Fibroblast of lung (primary cell): ENCODE results near the gene KIF26B. TPM values are rescaled to one million over a fixed set of nuclear protein-coding genes. Genes with fewer than 3 reads are reported as not detected.

Experiments
- DNase-seq, 2 donors: peaks; one replicate each; pipeline versions ENCODE4 v3.0.0 to v3.0.0-alpha.2; 2010; ENCODE audit warnings: low read depth in 2 of 2
- H2AFZ ChIP-seq: 2 replicates; pipeline ENCODE4 v1.5.1; 2012; ENCODE audit warnings: low read length, control low read depth, inconsistent platforms
- H3K27ac ChIP-seq: 2 replicates; pipeline ENCODE4 v1.5.1; 2011; ENCODE audit warnings: low read length, control low read depth; ENCODE audit not compliant: insufficient read depth
- H3K27me3 ChIP-seq: 2 replicates; pipeline ENCODE4 v1.5.1; 2011; ENCODE audit warnings: mild to moderate bottlenecking, low read length; ENCODE audit not compliant: control insufficient read depth, insufficient read depth
- H3K36me3 ChIP-seq: 2 replicates; pipeline ENCODE4 v1.5.1; 2011; ENCODE audit warnings: low read length; ENCODE audit not compliant: control insufficient read depth, insufficient read depth
- H3K4me1 ChIP-seq: 2 replicates; pipeline ENCODE4 v1.5.1; 2011; ENCODE audit warnings: low read length; ENCODE audit not compliant: control insufficient read depth, insufficient read depth; ENCODE audit errors: extremely low read depth
- H3K4me2 ChIP-seq: 2 replicates; pipeline ENCODE4 v1.5.1; 2011; ENCODE audit warnings: low read length, control low read depth; ENCODE audit not compliant: insufficient read depth; ENCODE audit errors: extremely low read depth
- H3K4me3 ChIP-seq, 4 experiments: fragments of 200-600 bp in 1 of 4; sonication (generic) in 1 of 4; replicated peaks in 1 of 4; 2 replicates each; pipeline ENCODE4 v1.5.1; 2011 to 2016; ENCODE audit warnings: low read length in 4 of 4, low read depth in 3 of 4, mild to moderate bottlenecking in 3 of 4, control low read depth in 2 of 4, inconsistent platforms in 1 of 4, mixed read lengths in 1 of 4; ENCODE audit not compliant: insufficient read depth in 1 of 4; ENCODE audit errors: control extremely low read depth in 1 of 4
- H3K79me2 ChIP-seq: 2 replicates; pipeline ENCODE4 v1.5.1; 2012; ENCODE audit warnings: mild to moderate bottlenecking, low read length, inconsistent platforms; ENCODE audit not compliant: control insufficient read depth, insufficient read depth
- H3K9ac ChIP-seq: 2 replicates; pipeline ENCODE4 v1.5.1; 2011; ENCODE audit warnings: mild to moderate bottlenecking, low read length, control low read depth; ENCODE audit not compliant: insufficient read depth
- H3K9me3 ChIP-seq: 2 replicates; pipeline ENCODE4 v1.5.1; 2012; ENCODE audit warnings: low read depth, low read length; ENCODE audit not compliant: control insufficient read depth, insufficient read depth
- H4K20me1 ChIP-seq: 2 replicates; pipeline ENCODE4 v1.5.1; 2011; ENCODE audit warnings: low read length; ENCODE audit not compliant: control insufficient read depth, insufficient read depth; ENCODE audit errors: extremely low read depth
- CTCF ChIP-seq, 2 donors: IDR thresholded peaks in 1 of 2; conservative IDR thresholded peaks in 1 of 2; 1 replicate in 1 of 2; 2 replicates in 1 of 2; pipeline ENCODE4 v1.5.1; 2011 to 2012; ENCODE audit warnings: low read length in 2 of 2, control low read depth in 1 of 2, inconsistent platforms in 1 of 2, low read depth in 1 of 2, mild to moderate bottlenecking in 1 of 2
- EZH2 ChIP-seq: IDR thresholded peaks from 2 replicates; pipeline ENCODE4 v1.5.1; 2012; ENCODE audit warnings: low read length, control low read depth, mild to moderate bottlenecking; ENCODE audit errors: missing control alignments
- polyA plus RNA-seq, 2 donors: library from polyadenylated mRNA; depleted of rRNA in 1 of 2; stranded (reverse) in 1 of 2; unstranded in 1 of 2; fragments of >200 nt; gene quantifications; 2 replicates each; pipeline ENCODE4 v1.2.1, GENCODE V29; 2011 to 2012; ENCODE audit warnings: missing spikeins in 1 of 2
- total RNA-seq: library from RNA; depleted of rRNA; stranded (reverse); fragments of >200 nt; gene quantifications from 2 replicates; pipeline ENCODE4 v1.2.1, GENCODE V29; 2014

KIF26B gene
- total and polyA plus RNA-seq, 2 donors (not counting 1 experiment from before 2014, with no cell fraction given): 5.3 to 6.1 TPM

- TF ChIP-seq CTCF (conservative IDR thresholded peaks at IDR 0.05 in 1 of 2, IDR thresholded peaks at IDR 0.05 in 1 of 2; ENCODE audit: low read depth in 1 of 2, low read length in 2 of 2) (no peak), EZH2 (no peak)
- Histone ChIP-seq H4K20me1 (no peaks in the 10 kb centered on the region), H3K9ac (no peak overlapping the region), H3K36me3 (no peaks in the 10 kb centered on the region), H3K4me3 (no peak overlapping the region), H3K79me2 (no peaks in the 10 kb centered on the region), H3K27ac (no peak overlapping the region), H3K27me3 (no peaks in the 10 kb centered on the region), H3K9me3 (no peaks in the 10 kb centered on the region), H2AFZ (no peak overlapping the region), H3K4me1 (no peaks in the 10 kb centered on the region), H3K4me2 (no peak overlapping the region)
- DNase-seq: peak; percentile 25 to 52
These were observed 432.8 kb downstream of the KIF26B start for GRCh38 chr1:245587435-245588115.

- H3K4me2 ChIP-seq: no peak overlapping the region
- H3K27ac ChIP-seq: no peak overlapping the region
- H2AFZ ChIP-seq: no peak overlapping the region
- H3K36me3 ChIP-seq: no peaks in the 10 kb centered on the region
- no peaks in the 10 kb centered on the region for H4K20me1 ChIP-seq
- no peak for DNase-seq
- no peak overlapping the region for H3K9ac ChIP-seq
- no peaks in the 10 kb centered on the region for H3K9me3 ChIP-seq
- no peaks in the 10 kb centered on the region for H3K27me3 ChIP-seq
- no peak overlapping the region for H3K4me3 ChIP-seq
- no peaks in the 10 kb centered on the region for H3K79me2 ChIP-seq
- H3K4me1 ChIP-seq: no peaks in the 10 kb centered on the region
- TF ChIP-seq EZH2 (no peak), CTCF (conservative IDR thresholded peaks at IDR 0.05 in 1 of 2, IDR thresholded peaks at IDR 0.05 in 1 of 2; ENCODE audit: low read depth in 1 of 2, low read length in 2 of 2) (no peak)
These were observed 433.4 kb downstream of the KIF26B start for GRCh38 chr1:245588116-245588639.

- no peak overlapping the region for H3K27ac ChIP-seq
These were observed 434.5 kb downstream of the KIF26B start for GRCh38 chr1:245589316-245589715.

More at GRCh38 chr1:245589316-245589715, 434.5 kb downstream of the KIF26B start:
- H2AFZ ChIP-seq: no peak overlapping the region
- H3K79me2 ChIP-seq: no peaks in the 10 kb centered on the region
- no peaks in the 10 kb centered on the region for H4K20me1 ChIP-seq
- H3K36me3 ChIP-seq: no peaks in the 10 kb centered on the region
- DNase-seq: no peak
- H3K9me3 ChIP-seq: no peaks in the 10 kb centered on the region
- H3K4me3 ChIP-seq: no peak overlapping the region
- H3K4me2 ChIP-seq: no peak overlapping the region
- TF ChIP-seq EZH2: no peak
- no peak for TF ChIP-seq CTCF (conservative IDR thresholded peaks at IDR 0.05 in 1 of 2, IDR thresholded peaks at IDR 0.05 in 1 of 2; ENCODE audit: low read depth in 1 of 2, low read length in 2 of 2)
- H3K9ac ChIP-seq: no peak overlapping the region
- H3K27me3 ChIP-seq: no peaks in the 10 kb centered on the region
- H3K4me1 ChIP-seq: no peaks in the 10 kb centered on the region
